ENCODE data around the gene GRM1.

GRM1 gene

GRCh38 chr6:146028851-146029572 is at the start of gene GRM1:
Gene GRM1 (plus strand): TSS chr6:146029062. CDS start chr6:146029518, 456 bp downstream.
- H3K4me3 ChIP-seq (ENCODE audit: low read depth, low read length), result no peak within 1 kb of the TSS
- in situ Hi-C loops (cut with HindIII; ENCODE audit: low sequenced_read_pairs), result no loop called here
- TF ChIP-seq CTCF (IDR thresholded peaks at IDR 0.05; ENCODE audit: low read depth, low read length), result no peak
- no peak for DNase-seq (ENCODE audit: low read depth, low spot score)

- DNase-seq (ENCODE audit: low read depth, low spot score), result no peak
- TF ChIP-seq CTCF (IDR thresholded peaks at IDR 0.05; ENCODE audit: low read depth, low read length), result no peak
- no peak overlapping the region for H3K4me3 ChIP-seq (ENCODE audit: low read depth, low read length)
- in situ Hi-C loops (cut with HindIII; ENCODE audit: low sequenced_read_pairs), result no loop called here
Measured at GRCh38 chr6:146009338-146009737, 19.5 kb upstream of the GRM1 start.

- H3K4me3 ChIP-seq (ENCODE audit: low read depth, low read length), result no peak overlapping the region
- DNase-seq (ENCODE audit: low read depth, low spot score), result no peak
- TF ChIP-seq CTCF (IDR thresholded peaks at IDR 0.05; ENCODE audit: low read depth, low read length), result no peak
- in situ Hi-C loops (cut with HindIII; ENCODE audit: low sequenced_read_pairs), result no loop called here
Measured at GRCh38 chr6:146014233-146014632, 14.6 kb upstream of the GRM1 start.

GRCh38 chr6:146017672-146018071 is 11.2 kb upstream of the GRM1 start:
- no peak for TF ChIP-seq CTCF (IDR thresholded peaks at IDR 0.05; ENCODE audit: low read depth, low read length)
- in situ Hi-C loops (cut with HindIII; ENCODE audit: low sequenced_read_pairs), result no loop called here
- DNase-seq (ENCODE audit: low read depth, low spot score), result no peak
- H3K4me3 ChIP-seq (ENCODE audit: low read depth, low read length), result no peak overlapping the region

- in situ Hi-C loops (cut with HindIII; ENCODE audit: low sequenced_read_pairs), result no loop called here
- no peak overlapping the region for H3K4me3 ChIP-seq (ENCODE audit: low read depth, low read length)
- DNase-seq (ENCODE audit: low read depth, low spot score), result no peak
- TF ChIP-seq CTCF (IDR thresholded peaks at IDR 0.05; ENCODE audit: low read depth, low read length), result no peak
Measured at GRCh38 chr6:146026873-146027272, 2.0 kb upstream of the GRM1 start.

DNA sequence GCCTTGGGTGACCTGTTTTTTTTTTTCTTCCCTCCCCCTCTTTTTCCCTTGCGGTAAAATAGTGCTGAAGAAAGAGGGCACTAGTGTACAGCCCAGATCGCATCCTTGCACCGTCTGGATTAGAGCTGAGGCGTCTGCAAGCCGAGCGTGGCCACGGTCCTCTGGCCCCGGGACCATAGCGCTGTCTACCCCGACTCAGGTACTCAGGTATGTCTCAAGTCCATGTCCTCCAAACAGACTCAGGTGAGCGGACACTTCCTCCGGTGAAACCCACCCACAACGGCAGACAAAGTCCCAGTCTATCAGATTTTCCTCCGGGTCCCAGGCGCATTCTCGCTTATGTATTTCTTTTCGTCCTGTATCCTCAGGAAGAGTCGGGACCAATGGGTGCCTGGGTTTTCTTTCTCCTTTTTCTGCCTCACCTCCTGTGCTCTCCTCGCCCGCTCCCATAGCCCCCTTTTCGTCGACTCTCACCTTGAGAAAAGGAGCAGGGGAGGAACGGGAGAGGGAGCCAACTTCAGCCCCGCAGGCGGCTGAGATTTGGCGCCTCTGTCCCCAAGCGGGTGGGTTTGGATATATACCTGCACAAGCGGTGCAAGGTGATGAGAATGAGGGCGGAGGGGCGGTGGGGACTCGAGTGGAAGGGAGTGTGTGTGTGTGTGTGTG is 1.1 kb upstream of the GRM1 start:
- in situ Hi-C loops (cut with HindIII; ENCODE audit: low sequenced_read_pairs), result no loop called here
- no peak for DNase-seq (ENCODE audit: low read depth, low spot score)

More for the DNA sequence above, 1.1 kb upstream of the GRM1 start:
- H3K4me3 ChIP-seq (ENCODE audit: low read depth, low read length), result no peak overlapping the region
- no peak for TF ChIP-seq CTCF (IDR thresholded peaks at IDR 0.05; ENCODE audit: low read depth, low read length)

Data from astrocyte of the spinal cord (primary cell).